ENCODE data around the gene MN1. TPM values are rescaled to one million over a fixed set of nuclear protein-coding genes. Genes with fewer than 3 reads are reported as not detected.
"Not testable (repeated sequence)": the region's sequence is repeated elsewhere in the genome, so short reads cannot be mapped to it uniquely, and the experiment has no call there.

Gene MN1
- total RNA-seq, 2 donors from 2014 or later: 0.92 to 2.3 TPM

DNA sequence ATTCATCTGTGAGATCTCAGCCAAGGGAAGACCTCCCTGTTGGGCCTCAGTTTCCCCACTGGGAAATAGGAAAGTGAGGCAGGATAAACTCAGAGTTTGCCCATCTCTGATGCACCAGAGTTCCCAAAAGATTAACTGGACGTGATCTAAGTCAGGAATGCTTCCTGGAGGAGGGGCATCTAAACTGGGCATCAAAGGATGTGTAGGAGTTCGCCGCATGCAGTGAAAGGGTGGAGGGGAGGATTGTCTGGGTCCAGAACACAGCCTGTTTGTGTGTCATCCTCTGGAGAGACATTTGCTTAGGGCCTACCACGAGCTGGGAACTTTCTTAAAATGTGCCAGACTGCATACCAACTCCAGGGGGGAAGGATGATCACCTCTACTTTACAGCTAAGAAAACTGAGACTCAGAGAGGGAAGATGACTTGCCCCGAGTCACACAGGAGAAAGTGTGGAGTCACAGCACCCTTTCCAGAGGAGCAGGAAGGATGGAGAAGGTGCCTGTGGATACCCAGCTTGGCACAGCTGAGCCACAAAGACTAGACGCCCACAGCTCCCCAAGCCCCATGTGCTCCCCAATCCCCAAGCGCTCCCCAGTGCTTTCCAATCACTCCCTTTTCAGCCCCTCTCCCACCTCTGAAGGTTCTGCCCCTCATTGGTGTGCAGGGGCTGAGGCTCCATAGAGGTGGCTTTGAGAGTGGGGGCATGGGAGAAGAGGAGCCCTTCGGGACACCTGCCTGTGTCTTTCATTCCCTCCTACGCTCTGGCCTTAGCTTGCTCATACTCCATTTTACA, 50.1 kb downstream of the MN1 start:
- DNase-seq (no peak), ATAC-seq (no peak)
- intact Hi-C loops (cut with DNase I, micrococcal nuclease): no loop called here

DNA sequence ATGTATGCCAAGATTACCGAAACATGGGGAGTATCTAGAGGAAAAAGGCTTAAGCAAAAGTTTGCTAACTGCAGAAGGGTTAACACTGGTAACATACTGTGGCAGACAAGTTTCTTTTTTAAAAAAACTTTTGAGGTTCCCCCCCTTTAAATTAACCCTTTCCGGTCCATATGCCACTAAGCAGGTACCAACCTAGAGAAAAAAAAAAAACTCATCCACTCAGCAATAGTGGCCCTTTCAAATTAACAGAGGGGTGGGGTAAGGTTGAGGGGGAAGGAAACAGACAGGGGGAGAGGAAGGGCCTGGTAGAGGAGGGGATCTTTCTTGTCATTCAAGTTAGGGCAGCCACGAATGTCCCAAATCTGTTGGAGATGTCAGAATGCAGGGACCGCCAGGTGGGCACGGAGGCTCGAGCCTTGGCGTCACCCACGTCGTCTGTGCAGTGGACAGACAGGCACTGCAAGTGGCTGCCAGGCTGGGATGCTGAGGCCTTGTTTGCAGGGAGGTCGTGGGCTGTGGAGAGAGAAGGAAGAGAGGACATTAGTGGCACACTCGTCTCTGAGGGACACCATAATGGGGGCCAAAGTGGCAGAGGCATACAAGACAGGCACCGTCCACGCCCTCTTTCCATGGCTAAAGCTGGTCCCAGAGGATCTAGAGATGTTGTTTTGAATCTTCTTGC, 50.8 kb downstream of the MN1 start:
- no peak for DNase-seq
- no peak for ATAC-seq
- intact Hi-C loops (cut with DNase I, micrococcal nuclease): no loop called here

DNA sequence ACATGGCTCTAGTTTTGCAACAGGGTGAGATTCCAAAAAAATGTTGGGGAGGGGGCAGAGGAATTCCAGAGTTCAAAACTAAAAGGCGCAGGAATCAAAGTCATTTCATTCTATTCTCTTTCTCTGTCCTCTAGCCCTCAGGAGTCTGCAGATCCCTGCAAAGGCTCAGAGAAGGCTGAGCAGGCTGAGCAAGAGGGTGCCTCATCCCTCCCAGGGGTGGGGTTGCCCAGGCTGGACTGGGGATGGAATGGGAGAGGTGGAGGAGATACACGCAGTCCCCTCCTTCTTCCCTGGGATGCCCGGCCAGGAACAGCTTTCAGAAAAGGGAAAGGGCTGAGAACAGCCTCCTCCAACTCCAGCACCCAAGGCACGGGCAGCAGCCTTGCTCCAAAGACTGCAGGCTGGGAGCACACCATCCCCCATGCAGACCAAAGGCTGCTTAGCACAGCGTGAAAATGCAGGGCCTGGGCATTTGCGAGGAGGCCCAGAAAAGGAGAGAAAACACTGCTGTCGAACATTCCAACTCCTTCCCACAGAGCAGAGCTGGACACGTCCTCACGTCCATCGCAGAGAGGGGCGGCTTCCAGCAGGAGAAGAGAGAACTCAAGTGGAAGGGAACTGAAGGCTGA, 51.8 kb downstream of the MN1 start:
- DNase-seq: no peak

DNA sequence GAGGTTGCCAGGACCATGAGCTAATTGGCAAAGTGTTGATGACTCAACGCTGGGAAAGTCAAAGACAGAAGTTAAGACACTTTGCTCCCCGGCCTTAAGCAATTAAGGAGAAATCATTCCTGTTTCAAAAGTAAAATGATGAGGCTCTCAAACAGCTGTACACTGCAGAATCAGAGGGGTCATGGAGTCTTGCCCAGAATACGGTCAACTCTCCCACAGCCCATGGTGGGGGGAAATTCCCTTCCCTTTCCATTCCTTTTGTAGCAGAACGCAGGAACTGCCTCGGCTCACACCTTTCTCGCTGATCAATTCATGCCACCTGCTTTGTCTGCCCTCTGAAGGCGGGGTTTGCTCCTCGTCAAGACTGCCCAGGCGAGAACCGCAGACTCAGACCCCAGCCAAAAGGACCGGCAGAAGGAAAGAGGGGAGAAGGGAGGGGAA, 52.8 kb downstream of the MN1 start:
- no peak for DNase-seq
- no peak for ATAC-seq
- intact Hi-C loops (cut with DNase I, micrococcal nuclease): no loop called here

More for the DNA sequence above, 51.8 kb downstream of the MN1 start:
- intact Hi-C loops (cut with DNase I, micrococcal nuclease): no loop called here
- ATAC-seq: no peak

DNA sequence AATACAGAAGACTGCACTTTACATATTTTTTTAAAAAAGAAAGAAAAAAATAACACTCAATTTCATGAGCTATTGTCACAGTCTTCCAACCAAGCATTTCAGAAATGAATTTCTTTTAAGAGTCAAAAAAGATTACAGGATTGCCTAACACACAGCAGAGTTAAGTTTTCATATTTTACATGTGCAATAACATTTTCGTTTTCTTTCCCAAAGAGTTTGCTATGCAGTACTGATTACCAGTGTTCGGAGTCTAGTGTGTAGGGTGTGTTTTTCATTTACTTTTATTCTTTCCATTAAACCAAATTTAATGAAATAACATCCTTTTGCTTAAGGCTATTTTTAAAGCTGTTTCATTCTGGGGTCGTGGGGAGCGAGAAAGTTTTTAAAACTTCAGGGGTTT, 53.2 kb downstream of the MN1 start:
- intact Hi-C loops (cut with DNase I, micrococcal nuclease): no loop called here
- ATAC-seq: no peak
- no peak for DNase-seq

DNA sequence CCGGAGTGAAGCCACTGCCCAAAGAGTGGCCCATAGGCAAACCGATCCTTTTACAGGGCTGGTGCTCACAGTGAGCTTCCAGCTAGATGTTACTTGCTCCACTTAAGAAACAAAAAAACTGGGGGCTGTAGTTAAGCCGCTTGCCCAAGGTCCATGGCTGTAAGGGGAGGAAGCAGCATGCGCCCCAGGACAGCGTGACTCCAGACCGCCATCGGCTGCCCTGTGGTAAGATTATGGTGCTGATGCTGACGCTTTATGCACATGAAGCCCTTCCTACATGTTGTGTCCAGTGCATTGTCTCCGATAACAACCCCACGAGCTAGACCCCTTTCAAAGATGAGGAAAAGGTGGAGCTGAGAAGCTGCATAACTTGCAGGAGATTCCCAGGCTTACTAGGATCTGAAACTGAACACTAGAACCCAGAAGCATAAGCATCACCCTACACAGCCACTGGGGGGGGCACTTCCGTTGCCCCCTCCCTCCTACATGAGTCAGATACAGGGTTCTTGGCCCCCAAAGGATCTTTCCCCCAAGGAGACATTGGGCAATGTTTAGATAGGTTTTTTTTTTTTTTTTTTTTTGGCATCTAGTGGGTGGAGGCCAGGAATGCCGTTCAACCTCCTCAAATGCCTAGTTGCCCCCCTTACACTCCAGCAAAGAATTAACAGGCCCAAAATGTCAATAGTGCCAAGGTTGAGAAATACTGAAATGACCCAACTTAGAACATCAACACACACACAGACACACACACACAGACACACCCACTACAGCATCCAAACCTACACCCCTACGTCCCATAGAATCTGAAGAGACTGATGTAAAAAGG, 53.9 kb downstream of the MN1 start:
- intact Hi-C loops (cut with DNase I, micrococcal nuclease): no loop called here
- no peak for DNase-seq
- no peak for ATAC-seq

DNA sequence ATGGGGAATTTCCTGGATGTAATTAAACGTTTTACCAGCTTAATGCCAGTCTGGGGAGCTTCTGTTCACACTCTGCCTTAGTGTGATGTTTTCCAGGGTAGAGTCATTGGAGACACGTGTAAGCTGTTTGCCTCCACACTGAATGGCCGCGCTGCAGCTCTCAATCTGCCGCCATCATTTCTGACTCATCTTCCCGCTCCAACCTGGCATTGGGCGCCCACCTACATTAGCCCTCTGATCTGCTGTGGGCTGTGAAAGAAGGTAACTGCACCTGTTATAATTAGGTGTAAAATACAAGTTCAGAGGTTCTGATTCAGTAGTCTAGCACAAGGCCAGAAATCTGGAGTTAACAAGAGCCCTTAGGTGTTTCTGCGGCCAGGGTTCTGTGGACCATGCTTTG, 54.6 kb downstream of the MN1 start:
- DNase-seq (no peak), ATAC-seq (no peak)
- intact Hi-C loops (cut with DNase I, micrococcal nuclease): no loop called here

DNA sequence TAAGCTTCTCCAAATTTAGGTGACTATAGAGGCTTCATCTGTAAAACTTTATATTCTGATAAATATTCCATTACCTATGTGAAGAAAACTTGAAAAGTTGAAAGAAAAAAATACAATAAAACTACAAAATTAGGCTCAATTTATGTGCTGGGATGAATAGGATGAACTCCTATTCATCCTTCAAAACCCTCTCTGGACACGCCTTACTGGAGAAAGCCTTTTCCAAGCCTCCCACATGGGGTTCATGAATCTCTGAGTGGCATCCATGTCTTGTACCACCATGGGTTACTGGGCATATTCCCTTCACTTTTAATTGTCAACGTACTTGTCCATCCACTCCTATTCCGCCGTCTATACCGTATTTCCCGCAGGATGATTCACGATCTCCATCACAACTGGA, 55.7 kb downstream of the MN1 start:
- no peak for ATAC-seq

DNA sequence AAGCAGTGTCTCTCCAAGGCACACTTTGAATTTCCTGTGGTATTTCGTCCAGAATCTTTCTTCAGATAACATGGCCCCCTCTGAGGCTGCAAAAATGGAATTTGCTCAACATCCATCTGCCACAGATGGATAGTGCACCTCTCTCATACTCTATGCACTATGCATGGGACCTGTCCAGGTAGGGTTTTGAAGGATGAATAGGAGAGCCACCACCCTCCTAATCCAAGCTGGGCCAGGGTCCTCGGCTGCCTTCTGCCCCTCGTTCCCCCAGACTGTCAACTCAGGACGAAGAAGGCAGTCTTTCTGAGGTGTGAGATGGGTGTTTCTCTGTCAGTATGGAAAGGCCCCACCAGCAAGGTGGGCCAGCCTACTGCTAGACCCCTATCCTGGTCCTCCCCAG, 56.4 kb downstream of the MN1 start:
- DNase-seq (no peak), ATAC-seq (no peak)
- intact Hi-C loops (cut with DNase I, micrococcal nuclease): no loop called here

More for the DNA sequence above, 55.7 kb downstream of the MN1 start:
- intact Hi-C loops (cut with DNase I, micrococcal nuclease): no loop called here
- DNase-seq: no peak

DNA sequence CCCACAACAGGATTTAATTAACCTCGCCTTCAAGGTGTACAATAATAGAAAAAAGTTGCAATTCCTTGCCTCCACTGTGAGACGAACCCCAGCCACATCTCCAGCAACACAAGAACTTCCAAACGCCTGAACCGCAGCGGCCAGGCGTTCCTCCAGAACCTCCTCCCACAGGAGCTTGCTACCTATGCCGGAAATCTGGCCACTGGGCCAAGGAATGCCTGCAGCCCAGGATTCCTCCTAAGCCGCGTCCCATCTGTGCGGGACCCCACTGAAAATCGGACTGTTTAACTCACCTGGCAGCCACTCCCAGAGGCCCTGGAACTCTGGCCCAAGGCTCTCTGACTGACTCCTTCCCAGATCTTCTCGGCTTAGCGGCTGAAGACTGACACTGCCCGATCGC, 57.5 kb downstream of the MN1 start:
- ATAC-seq; DNase-seq; intact Hi-C loops (cut with DNase I, micrococcal nuclease): not testable (repeated sequence)

DNA sequence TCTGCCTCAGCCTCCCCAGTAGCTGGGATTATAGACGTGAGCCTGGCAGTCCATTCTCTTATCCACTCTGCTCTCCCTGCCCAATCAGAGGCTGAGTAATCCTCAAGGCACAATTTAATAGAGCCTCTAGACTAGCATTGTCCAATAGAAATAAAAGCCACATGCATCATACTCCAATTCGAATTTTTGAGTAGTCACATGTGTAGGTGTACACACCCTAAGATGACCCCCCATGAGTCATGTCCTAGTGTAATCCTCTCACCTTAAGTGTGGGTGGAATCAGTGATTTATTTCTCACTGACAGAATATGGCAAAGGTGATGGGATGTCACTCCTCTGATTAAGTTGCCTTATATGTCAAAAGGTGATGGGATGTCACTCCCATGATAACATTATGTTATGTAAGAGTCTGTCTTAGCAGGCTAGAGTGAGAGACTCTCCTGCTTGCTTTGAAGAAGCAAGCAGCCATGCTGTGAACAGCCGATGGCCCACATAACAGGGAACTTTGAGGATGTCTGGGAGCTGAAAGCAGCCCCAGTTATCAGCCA, 61.3 kb downstream of the MN1 start:
- intact Hi-C loops (cut with DNase I, micrococcal nuclease): no loop called here
- ATAC-seq: no peak
- no peak for DNase-seq

DNA sequence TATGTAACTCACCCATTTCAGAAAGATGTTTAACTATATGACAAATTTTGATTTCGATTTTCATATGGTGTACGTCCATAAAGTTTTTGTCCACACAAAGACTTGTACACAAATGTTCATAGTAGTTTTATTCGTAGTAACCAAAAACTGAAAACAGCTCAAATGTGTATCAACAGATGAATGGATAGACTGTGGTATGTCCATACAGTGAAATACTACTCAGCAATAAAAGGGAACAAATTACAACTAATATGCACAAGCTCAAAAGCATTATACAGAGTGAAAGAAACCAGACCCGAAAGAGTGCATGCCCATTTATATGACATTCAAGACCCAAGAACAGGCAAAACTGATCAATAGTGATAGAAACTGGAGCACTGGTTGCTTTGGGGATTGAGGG, 64.0 kb downstream of the MN1 start:
- DNase-seq: no peak
- intact Hi-C loops (cut with DNase I, micrococcal nuclease): no loop called here
- ATAC-seq: no peak

DNA sequence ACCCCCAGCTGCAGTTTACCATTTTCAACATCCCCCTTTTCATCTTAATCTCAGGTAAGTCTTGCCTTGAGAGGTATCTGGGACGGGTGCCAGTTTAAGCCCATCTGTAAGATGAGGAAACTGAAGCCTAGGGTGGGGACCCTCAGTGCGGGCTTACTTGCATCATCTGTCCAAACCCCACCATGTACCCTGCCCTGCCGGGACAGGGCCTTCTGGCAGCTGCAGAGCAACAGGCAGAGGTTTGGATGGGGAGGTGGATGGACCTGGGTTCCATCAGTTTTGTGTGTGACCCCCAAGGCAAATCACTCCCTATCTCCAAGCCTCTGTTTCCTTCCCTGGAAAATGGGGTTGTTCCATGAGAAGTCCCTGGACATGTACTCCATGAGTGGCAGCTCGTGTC, 67.5 kb downstream of the MN1 start:
- intact Hi-C loops (cut with DNase I, micrococcal nuclease): no loop called here
- ATAC-seq: no peak
- DNase-seq: no peak

DNA sequence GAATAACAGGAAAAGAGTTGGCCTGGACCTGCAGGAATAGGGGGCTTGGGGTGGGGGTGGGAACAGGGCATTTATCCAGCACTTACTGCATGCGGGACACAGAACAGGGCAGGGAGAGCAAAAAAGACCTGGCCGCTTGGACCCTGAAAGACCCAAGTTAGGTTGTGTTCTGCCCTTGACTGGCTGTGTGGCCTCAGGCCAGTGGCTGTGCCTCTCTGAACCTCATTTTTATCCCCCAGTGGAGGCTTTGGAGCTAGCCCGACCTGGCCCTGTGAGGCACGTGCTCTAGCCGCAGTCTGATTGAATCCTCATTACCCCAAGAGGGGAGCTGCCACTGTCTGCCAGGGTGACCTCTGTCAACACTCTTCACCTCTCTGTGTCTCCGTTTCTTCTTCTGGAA, 68.7 kb downstream of the MN1 start:
- ATAC-seq: no peak
- intact Hi-C loops (cut with DNase I, micrococcal nuclease): no loop called here
- DNase-seq: no peak

DNA sequence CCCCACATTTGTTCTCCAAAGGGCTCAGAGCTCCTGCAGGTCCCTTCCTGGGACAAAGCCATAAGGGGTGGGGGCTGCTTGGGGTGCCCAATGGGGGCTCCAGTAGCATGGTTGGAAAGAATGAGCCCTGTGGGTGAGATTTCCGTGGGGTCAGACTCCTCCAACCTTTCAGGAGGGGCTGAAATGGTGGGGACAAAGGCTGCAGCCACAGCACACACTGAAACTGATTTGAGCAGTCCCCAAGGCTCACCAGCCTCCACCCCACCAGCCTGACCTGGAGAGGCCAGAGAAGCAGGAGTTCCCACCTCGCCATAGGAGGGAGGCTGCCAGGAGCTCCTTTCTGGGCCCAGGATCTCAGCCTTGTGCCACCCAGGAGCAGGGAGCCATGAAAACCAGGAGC, 69.2 kb downstream of the MN1 start:
- DNase-seq (no peak), ATAC-seq (no peak)
- intact Hi-C loops (cut with DNase I, micrococcal nuclease): no loop called here

DNA sequence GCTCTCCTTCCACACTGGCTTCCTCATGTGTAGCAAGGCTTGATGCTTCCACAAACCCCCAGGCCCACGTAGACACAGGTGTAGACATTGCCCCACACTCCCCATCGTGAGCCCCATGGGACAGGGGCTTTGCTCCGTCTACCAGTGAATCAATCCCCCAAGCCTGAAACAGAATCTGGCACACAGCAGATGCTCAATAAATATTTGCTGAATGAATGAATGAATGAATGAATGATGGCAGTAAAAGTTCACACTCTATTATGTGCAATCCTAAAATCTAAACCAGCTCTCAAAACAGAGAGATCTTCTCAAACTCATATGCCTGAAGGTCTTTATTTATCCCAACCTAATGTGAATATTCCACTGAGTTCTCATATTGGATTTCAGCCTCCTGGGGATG, 69.9 kb downstream of the MN1 start:
- intact Hi-C loops (cut with DNase I, micrococcal nuclease): no loop called here
- no peak for ATAC-seq
- no peak for DNase-seq

DNA sequence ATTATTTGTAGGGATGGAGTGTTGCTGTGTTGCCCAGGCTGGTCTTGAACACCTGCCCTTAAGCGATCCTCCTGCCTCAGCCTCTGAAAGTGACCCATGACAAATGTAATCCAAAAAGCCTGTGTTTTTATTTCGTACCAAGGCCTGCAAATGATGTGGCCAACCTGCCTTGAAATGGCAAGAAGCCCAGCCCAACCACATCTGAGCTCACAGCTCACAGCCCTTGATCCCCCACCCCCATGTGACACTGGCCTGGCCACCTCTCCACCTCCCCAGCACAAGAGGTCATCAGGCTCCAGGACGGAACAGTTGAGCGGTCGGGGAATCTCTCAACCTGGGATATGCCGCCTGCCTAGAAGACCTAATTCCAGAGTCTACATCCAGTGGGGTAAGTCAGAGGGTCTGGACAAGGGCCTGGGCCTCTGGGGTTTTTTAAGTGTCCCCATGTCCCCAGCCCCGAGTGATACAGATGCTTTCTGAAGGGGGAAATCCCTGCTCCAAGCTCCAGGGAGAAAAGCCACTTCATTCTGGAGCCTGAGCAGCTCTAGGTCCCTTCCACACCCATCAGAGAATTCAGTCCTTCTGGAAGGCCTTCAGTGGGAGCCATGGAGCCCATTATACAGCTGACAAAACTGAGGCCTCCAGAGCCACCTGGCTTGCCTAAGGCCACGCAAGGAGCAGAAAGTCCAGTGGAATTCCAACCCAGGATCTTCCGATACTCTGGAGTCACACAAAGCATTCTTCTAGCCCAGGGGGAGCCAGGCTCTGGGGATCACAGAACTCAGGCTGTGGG, 70.7 kb downstream of the MN1 start:
- intact Hi-C loops (cut with DNase I, micrococcal nuclease): no loop called here
- DNase-seq (no peak), ATAC-seq (no peak)

DNA sequence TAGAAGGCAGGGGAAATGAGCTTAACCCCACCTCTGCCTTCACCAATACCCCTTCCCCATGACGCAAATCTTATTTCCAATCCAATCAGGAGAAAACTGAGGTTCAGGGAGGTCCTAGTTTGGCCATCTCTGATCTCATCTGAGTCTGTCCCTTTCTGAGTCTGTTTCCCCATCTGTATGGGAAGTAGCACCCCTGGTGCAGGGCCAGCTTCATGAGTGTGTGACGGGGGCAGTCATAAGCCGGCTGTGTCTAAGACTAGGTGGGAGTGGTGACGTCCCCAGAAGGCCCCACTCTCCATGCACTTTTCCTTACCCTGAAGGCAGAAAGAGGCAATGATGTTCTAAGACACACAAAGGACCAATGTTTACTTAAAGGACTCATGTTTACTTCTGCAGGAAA, 72.3 kb downstream of the MN1 start:
- ATAC-seq: no peak
- intact Hi-C loops (cut with DNase I, micrococcal nuclease): no loop called here
- DNase-seq: no peak
